Measurements from ENCODE around the gene FBLN2. TPM values are rescaled to one million over a fixed set of nuclear protein-coding genes. Genes with fewer than 3 reads are reported as not detected.

Gene FBLN2
- total RNA-seq, 1 experiment from 2014 or later: 36.7 TPM

- POLR2A ChIA-PET: no interaction called here
- BruUV-seq (replicated peaks): no TSS peak
Measured at GRCh38 chr3:13674538-13675185, 125.7 kb downstream of the FBLN2 start.

GRCh38 chr3:13676356-13677017, 127.6 kb downstream of the FBLN2 start:
- H3K27ac Mint-ChIP-seq (ENCODE audit: unreplicated experiment): no peak overlapping the region
- TF ChIP-seq CTCF (IDR thresholded peaks at IDR 0.05; ENCODE audit: insufficient read depth in 1 of 2, low read depth in 1 of 2, low read length in 1 of 2, severe bottlenecking in 1 of 2, unreplicated experiment in 1 of 2): no peak
- Histone ChIP-seq H3K4me1 (no peaks in the 10 kb centered on the region), H3K36me3 (ENCODE audit: control insufficient read depth, insufficient read depth, low read length) (no peaks in the 10 kb centered on the region), H3K9me3 (no peaks in the 10 kb centered on the region), H3K27me3 (replicated peaks; ENCODE audit: control insufficient read depth, insufficient read depth, low read length) (no peaks in the 10 kb centered on the region), H3K4me3 (ENCODE audit: low read depth, low read length) (no peak overlapping the region)
- H3K9me3 Mint-ChIP-seq (ENCODE audit: unreplicated experiment): no peaks in the 10 kb centered on the region
- ChIA-PET CTCF (no interaction called here), POLR2A (no interaction called here)
- no peak for DNase-seq
- peaks cover 9% of the 10 kb centered on the region for H3K27me3 Mint-ChIP-seq (ENCODE audit: insufficient read depth, unreplicated experiment)
- no peaks in the 10 kb centered on the region for H3K36me3 Mint-ChIP-seq (ENCODE audit: insufficient read depth, unreplicated experiment)
- intact Hi-C loops (cut with micrococcal nuclease; ENCODE audit: unreplicated experiment): no loop called here
- BruUV-seq (replicated peaks): no TSS peak
- no peak overlapping the region for H3K4me3 Mint-ChIP-seq (ENCODE audit: unreplicated experiment)
- H3K4me1 Mint-ChIP-seq (ENCODE audit: low read depth, unreplicated experiment): no peaks in the 10 kb centered on the region

More at GRCh38 chr3:13674538-13675185, 125.7 kb downstream of the FBLN2 start:
- Histone ChIP-seq H3K9me3 (no peaks in the 10 kb centered on the region), H3K27me3 (replicated peaks; ENCODE audit: control insufficient read depth, insufficient read depth, low read length) (no peaks in the 10 kb centered on the region), H3K4me3 (ENCODE audit: low read depth, low read length) (no peak overlapping the region), H3K4me1 (no peaks in the 10 kb centered on the region), H3K36me3 (ENCODE audit: control insufficient read depth, insufficient read depth, low read length) (no peaks in the 10 kb centered on the region)
- no peaks in the 10 kb centered on the region for H3K4me1 Mint-ChIP-seq (ENCODE audit: low read depth, unreplicated experiment)
- CTCF ChIA-PET: no interaction called here
- H3K9me3 Mint-ChIP-seq (ENCODE audit: unreplicated experiment): no peaks in the 10 kb centered on the region
- TF ChIP-seq CTCF (IDR thresholded peaks at IDR 0.05; ENCODE audit: insufficient read depth in 1 of 2, low read depth in 1 of 2, low read length in 1 of 2, severe bottlenecking in 1 of 2, unreplicated experiment in 1 of 2): no peak
- no peak overlapping the region for H3K27ac Mint-ChIP-seq (ENCODE audit: unreplicated experiment)
- H3K27me3 Mint-ChIP-seq (ENCODE audit: insufficient read depth, unreplicated experiment): peaks cover 9% of the 10 kb centered on the region
- H3K4me3 Mint-ChIP-seq (ENCODE audit: unreplicated experiment): no peak overlapping the region
- no peak for DNase-seq
- intact Hi-C loops (cut with micrococcal nuclease; ENCODE audit: unreplicated experiment): no loop called here
- no peaks in the 10 kb centered on the region for H3K36me3 Mint-ChIP-seq (ENCODE audit: insufficient read depth, unreplicated experiment)

GRCh38 chr3:13677272-13677671, 128.3 kb downstream of the FBLN2 start:
- Mint-ChIP-seq H3K27ac (ENCODE audit: unreplicated experiment) (no peak overlapping the region), H3K4me3 (ENCODE audit: unreplicated experiment) (no peak overlapping the region), H3K36me3 (ENCODE audit: insufficient read depth, unreplicated experiment) (no peaks in the 10 kb centered on the region), H3K27me3 (ENCODE audit: insufficient read depth, unreplicated experiment) (peaks cover 11% of the 10 kb centered on the region), H3K9me3 (ENCODE audit: unreplicated experiment) (no peaks in the 10 kb centered on the region), H3K4me1 (ENCODE audit: low read depth, unreplicated experiment) (no peaks in the 10 kb centered on the region)
- intact Hi-C loops (cut with micrococcal nuclease; ENCODE audit: unreplicated experiment): no loop called here
- H3K4me1 ChIP-seq: no peaks in the 10 kb centered on the region
- BruUV-seq (replicated peaks): no TSS peak
- ChIA-PET CTCF (no interaction called here), POLR2A (no interaction called here)
- no peaks in the 10 kb centered on the region for H3K27me3 ChIP-seq (replicated peaks; ENCODE audit: control insufficient read depth, insufficient read depth, low read length)
- no peak for TF ChIP-seq CTCF (IDR thresholded peaks at IDR 0.05; ENCODE audit: insufficient read depth in 1 of 2, low read depth in 1 of 2, low read length in 1 of 2, severe bottlenecking in 1 of 2, unreplicated experiment in 1 of 2)
- DNase-seq: no peak
- H3K4me3 ChIP-seq (ENCODE audit: low read depth, low read length): no peak overlapping the region
- no peaks in the 10 kb centered on the region for H3K36me3 ChIP-seq (ENCODE audit: control insufficient read depth, insufficient read depth, low read length)
- H3K9me3 ChIP-seq: no peaks in the 10 kb centered on the region
